GM21526 (cell line): ENCODE measurements around the gene GPC6.

Experiments used
- ATAC-seq: cut with Tn5 transposase; IDR thresholded peaks from one replicate; pipeline ENCODE4 v1.9.1; 2021; ENCODE audit warnings: moderate library complexity; ENCODE audit not compliant: unreplicated experiment, low FRiP score

GPC6 gene

GRCh38 chr13:93755341-93755740 lies 528.7 kb downstream of the GPC6 start:
- ATAC-seq = no peak

- ATAC-seq = no peak
These were observed 532.0 kb downstream of the GPC6 start for GRCh38 chr13:93758575-93758974.

- ATAC-seq = no peak
These were observed 536.3 kb downstream of the GPC6 start for GRCh38 chr13:93762708-93763426.

GRCh38 chr13:93765062-93765461 lies 538.5 kb downstream of the GPC6 start:
- ATAC-seq = no peak

GRCh38 chr13:93765811-93766210 lies 539.2 kb downstream of the GPC6 start:
- no peak for ATAC-seq

- ATAC-seq = no peak
These were observed 540.1 kb downstream of the GPC6 start for GRCh38 chr13:93766719-93767118.

GRCh38 chr13:93767180-93767916 lies 540.7 kb downstream of the GPC6 start:
- no peak for ATAC-seq

GRCh38 chr13:93767917-93768409 lies 541.4 kb downstream of the GPC6 start:
- ATAC-seq = no peak

GRCh38 chr13:93769101-93769500 lies 542.5 kb downstream of the GPC6 start:
- no peak for ATAC-seq

- ATAC-seq = no peak
These were observed 543.0 kb downstream of the GPC6 start for GRCh38 chr13:93769607-93770006.

GRCh38 chr13:93771227-93771626 lies 544.6 kb downstream of the GPC6 start:
- no peak for ATAC-seq

- ATAC-seq = no peak
These were observed 545.2 kb downstream of the GPC6 start for GRCh38 chr13:93771782-93772181.

GRCh38 chr13:93774506-93774905 lies 547.9 kb downstream of the GPC6 start:
- no peak for ATAC-seq

GRCh38 chr13:93775027-93775426 lies 548.4 kb downstream of the GPC6 start:
- no peak for ATAC-seq

- no peak for ATAC-seq
These were observed 549.0 kb downstream of the GPC6 start for GRCh38 chr13:93775507-93776108.

GRCh38 chr13:93776936-93777335 lies 550.3 kb downstream of the GPC6 start:
- no peak for ATAC-seq

- ATAC-seq = no peak
These were observed 550.9 kb downstream of the GPC6 start for GRCh38 chr13:93777504-93777903.

GRCh38 chr13:93778548-93778947 lies 551.9 kb downstream of the GPC6 start:
- no peak for ATAC-seq

- no peak for ATAC-seq
These were observed 557.6 kb downstream of the GPC6 start for GRCh38 chr13:93784191-93784590.

GRCh38 chr13:93786846-93787489 lies 560.4 kb downstream of the GPC6 start:
- no peak for ATAC-seq

GRCh38 chr13:93788456-93788855 lies 561.8 kb downstream of the GPC6 start:
- ATAC-seq = no peak
